Karpas-422 (cell line): Measurements from ENCODE around the gene DEDD2. TPM values are rescaled to one million over a fixed set of nuclear protein-coding genes. Genes with fewer than 3 reads are reported as not detected.
A peak's percentile ranks its signal among the peaks of the same experiment; 100 is the strongest.

Source experiments
- DNase-seq: peaks from one replicate; pipeline ENCODE4 v3.0.0-alpha.2; 2015
- H2AFZ ChIP-seq: fragments of 200-600 bp; sonication (generic); 2 replicates; pipeline ENCODE4 v1.6.1; 2014; ENCODE audit warnings: antibody characterized with exemption, low read length, mixed read lengths
- H3K27ac ChIP-seq: fragments of 200-600 bp; sonication (generic); 2 replicates; pipeline ENCODE4 v1.5.1; 2014; ENCODE audit warnings: mild to moderate bottlenecking, low read length, moderate library complexity
- H3K27me3 ChIP-seq: fragments of 200-600 bp; sonication (generic); 2 replicates; pipeline ENCODE4 v1.6.1; 2014; ENCODE audit warnings: low read length, mixed read lengths
- H3K36me3 ChIP-seq: fragments of 200-600 bp; sonication (generic); 2 replicates; pipeline ENCODE4 v1.6.1; 2014; ENCODE audit warnings: low read length, mixed read lengths; ENCODE audit not compliant: insufficient read depth
- H3K4me1 ChIP-seq: fragments of 200-600 bp; sonication (generic); 2 replicates; pipeline ENCODE4 v1.6.1; 2014; ENCODE audit warnings: mild to moderate bottlenecking, low read length, mixed read lengths
- H3K4me2 ChIP-seq: fragments of 200-600 bp; sonication (generic); 2 replicates; pipeline ENCODE4 v1.6.1; 2014; ENCODE audit warnings: low read length, low read depth, mild to moderate bottlenecking; ENCODE audit not compliant: poor library complexity, severe bottlenecking
- H3K4me3 ChIP-seq: fragments of 200-600 bp; sonication (generic); 2 replicates; pipeline ENCODE4 v1.5.1; 2014; ENCODE audit warnings: mild to moderate bottlenecking, antibody characterized with exemption, low read length, mixed read lengths
- H3K79me2 ChIP-seq: fragments of 200-600 bp; sonication (generic); 2 replicates; pipeline ENCODE4 v1.6.1; 2014; ENCODE audit warnings: mild to moderate bottlenecking, low read length, mixed read lengths
- H3K9ac ChIP-seq: fragments of 200-600 bp; sonication (generic); 2 replicates; pipeline ENCODE4 v1.6.0; 2014; ENCODE audit warnings: low read length
- H3K9me2 ChIP-seq: fragments of 200-600 bp; sonication (generic), shearing (Covaris generic); replicated peaks from 2 replicates; pipeline ENCODE4 v1.6.0; 2014; ENCODE audit warnings: mild to moderate bottlenecking, low read length, moderate library complexity; ENCODE audit not compliant: insufficient read depth
- H3K9me3 ChIP-seq: fragments of 300-700, 200-600 bp; sonication (generic); 2 replicates; pipeline ENCODE4 v1.6.1; 2014; ENCODE audit warnings: low read length, mixed read lengths
- H4K20me1 ChIP-seq: fragments of 200-600 bp; sonication (generic); 2 replicates; pipeline ENCODE4 v1.6.1; 2014; ENCODE audit warnings: mild to moderate bottlenecking, antibody characterized with exemption, low read length, low read depth; ENCODE audit not compliant: insufficient read depth
- total RNA-seq: library from RNA; depleted of rRNA; stranded (reverse); fragments of >200 nt; shearing (Covaris generic); gene quantifications from 2 replicates; pipeline ENCODE4 v1.2.3, GENCODE V29; 2014; ENCODE audit warnings: low replicate concordance

Gene DEDD2
- total RNA-seq, 1 experiment from 2014 or later, result 16.3 TPM

DNA sequence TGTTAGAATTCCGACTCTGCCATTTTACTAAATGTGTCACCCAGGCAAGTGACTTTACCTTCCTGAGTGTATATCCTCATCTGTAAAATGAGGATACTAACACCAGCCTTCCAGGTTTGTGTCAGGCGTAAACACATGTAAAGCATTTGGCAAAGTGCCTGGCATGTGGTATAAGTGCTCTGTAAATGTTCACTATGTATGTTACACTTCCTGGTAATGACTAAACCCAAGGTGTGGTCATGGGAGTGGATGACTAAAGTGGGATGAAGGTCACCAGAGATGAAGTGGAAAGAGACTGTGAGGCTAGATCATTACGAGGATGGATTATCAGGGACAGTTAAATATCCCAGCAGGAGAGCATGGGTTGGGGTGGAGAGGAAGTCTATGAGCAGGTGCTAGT, 25.6 kb downstream of the DEDD2 start:
- H3K79me2 ChIP-seq, result no peaks in the 10 kb centered on the region
- H4K20me1 ChIP-seq, result no peaks in the 10 kb centered on the region
- no peak for DNase-seq

DNA sequence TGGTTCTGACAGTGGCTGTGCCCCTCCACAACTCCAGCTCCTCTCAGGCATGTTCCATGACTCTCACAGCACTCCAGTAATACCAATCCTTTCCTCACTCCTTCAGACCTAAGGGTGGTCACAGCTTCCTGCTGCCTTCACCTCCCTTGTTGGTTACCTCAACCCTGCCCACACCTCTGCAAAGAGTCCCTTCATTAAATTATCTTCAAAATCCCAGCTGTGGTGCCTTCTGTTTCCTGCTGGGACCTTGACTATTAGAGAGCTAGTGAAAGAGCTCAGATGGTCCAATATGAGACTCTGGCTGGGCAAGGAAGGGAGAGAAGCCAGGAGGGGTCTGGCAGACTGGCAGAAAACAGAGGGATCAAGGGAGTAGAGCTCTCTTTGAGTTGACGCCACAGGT, 26.1 kb downstream of the DEDD2 start:
- H3K9me2 ChIP-seq, result no peaks in the 10 kb centered on the region
- no peak overlapping the region for H3K4me2 ChIP-seq
- H3K9ac ChIP-seq, result no peak overlapping the region
- no peak overlapping the region for H3K27ac ChIP-seq
- H3K79me2 ChIP-seq, result no peaks in the 10 kb centered on the region
- H3K36me3 ChIP-seq, result no peaks in the 10 kb centered on the region; the same call in 1 of the 2 replicates
- no peaks in the 10 kb centered on the region for H3K27me3 ChIP-seq
- no peak overlapping the region for H3K4me3 ChIP-seq
- H3K9me3 ChIP-seq, result peaks cover 5% of the 10 kb centered on the region
- H4K20me1 ChIP-seq, result no peaks in the 10 kb centered on the region
- no peak overlapping the region for H2AFZ ChIP-seq
- H3K4me1 ChIP-seq, result no peaks in the 10 kb centered on the region
- no peak for DNase-seq

More for the DNA sequence above, 25.6 kb downstream of the DEDD2 start:
- H3K9me3 ChIP-seq, result peaks cover 5% of the 10 kb centered on the region
- H3K36me3 ChIP-seq, result no peaks in the 10 kb centered on the region; the same call in 1 of the 2 replicates
- no peaks in the 10 kb centered on the region for H3K4me1 ChIP-seq
- no peaks in the 10 kb centered on the region for H3K27me3 ChIP-seq
- H3K4me2 ChIP-seq, result no peak overlapping the region
- no peaks in the 10 kb centered on the region for H3K9me2 ChIP-seq
- no peak overlapping the region for H2AFZ ChIP-seq
- H3K9ac ChIP-seq, result no peak overlapping the region
- H3K27ac ChIP-seq, result no peak overlapping the region
- no peak overlapping the region for H3K4me3 ChIP-seq

DNA sequence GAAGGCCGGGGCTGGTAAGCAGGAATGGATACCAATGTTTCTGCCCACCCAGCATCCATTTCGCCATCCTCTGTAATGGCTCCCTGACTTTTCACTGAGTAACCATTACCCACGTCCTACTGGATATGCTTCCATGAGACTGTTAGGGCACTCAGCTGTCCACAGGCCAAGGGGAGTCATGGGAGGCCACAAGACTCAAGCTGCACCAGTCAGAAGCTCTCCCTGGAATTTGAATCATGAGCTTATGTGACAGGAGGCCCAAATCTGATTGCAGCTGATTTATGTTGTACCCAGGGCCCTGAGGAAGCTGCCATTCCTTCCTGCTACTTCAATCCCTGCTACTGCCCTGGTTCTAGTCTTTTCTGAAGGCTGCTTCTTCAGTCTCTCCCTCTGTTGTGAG, 28.3 kb downstream of the DEDD2 start:
- no peaks in the 10 kb centered on the region for H3K27me3 ChIP-seq
- peaks cover 5% of the 10 kb centered on the region for H3K9me3 ChIP-seq
- DNase-seq, result no peak
- H3K27ac ChIP-seq, result no peak overlapping the region
- no peak overlapping the region for H3K9ac ChIP-seq
- no peak overlapping the region for H3K4me3 ChIP-seq
- no peaks in the 10 kb centered on the region; the same call in 1 of the 2 replicates for H3K36me3 ChIP-seq
- H4K20me1 ChIP-seq, result no peaks in the 10 kb centered on the region
- H3K4me2 ChIP-seq, result no peak overlapping the region
- H2AFZ ChIP-seq, result no peak overlapping the region
- H3K4me1 ChIP-seq, result peaks cover 1% of the 10 kb centered on the region
- H3K9me2 ChIP-seq, result no peaks in the 10 kb centered on the region
- no peaks in the 10 kb centered on the region for H3K79me2 ChIP-seq

DNA sequence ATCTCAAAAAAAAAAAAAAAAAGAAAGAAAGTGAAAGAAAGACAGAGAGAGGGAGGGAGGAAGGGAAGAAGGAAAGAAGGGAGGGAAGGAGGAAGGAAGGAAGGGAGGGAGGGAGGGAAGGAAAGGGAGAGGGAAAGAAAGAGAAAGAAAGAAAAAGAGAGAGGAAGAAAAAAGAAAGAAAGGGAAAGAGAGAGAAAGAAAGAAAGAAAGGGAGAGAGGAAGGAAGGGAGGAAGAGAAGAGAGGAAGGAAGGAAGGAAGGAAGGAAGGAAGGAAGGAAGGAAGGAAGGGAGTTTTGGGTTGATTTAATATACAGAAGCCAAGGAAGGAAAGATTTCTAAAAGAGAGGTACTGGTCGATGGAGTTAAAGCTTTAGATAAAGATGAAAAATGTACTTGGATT, 28.8 kb downstream of the DEDD2 start:
- H3K4me2 ChIP-seq, result no peak overlapping the region
- no peaks in the 10 kb centered on the region; the same call in 1 of the 2 replicates for H3K36me3 ChIP-seq
- H4K20me1 ChIP-seq, result no peaks in the 10 kb centered on the region
- no peaks in the 10 kb centered on the region for H3K27me3 ChIP-seq
- H3K4me3 ChIP-seq, result no peak overlapping the region
- no peaks in the 10 kb centered on the region for H3K79me2 ChIP-seq
- no peak overlapping the region for H2AFZ ChIP-seq
- H3K27ac ChIP-seq, result no peak overlapping the region
- H3K9me3 ChIP-seq, result peaks cover 4% of the 10 kb centered on the region
- H3K9ac ChIP-seq, result no peak overlapping the region
- peaks cover 6% of the 10 kb centered on the region for H3K4me1 ChIP-seq
- no peak for DNase-seq
- no peaks in the 10 kb centered on the region for H3K9me2 ChIP-seq

DNA sequence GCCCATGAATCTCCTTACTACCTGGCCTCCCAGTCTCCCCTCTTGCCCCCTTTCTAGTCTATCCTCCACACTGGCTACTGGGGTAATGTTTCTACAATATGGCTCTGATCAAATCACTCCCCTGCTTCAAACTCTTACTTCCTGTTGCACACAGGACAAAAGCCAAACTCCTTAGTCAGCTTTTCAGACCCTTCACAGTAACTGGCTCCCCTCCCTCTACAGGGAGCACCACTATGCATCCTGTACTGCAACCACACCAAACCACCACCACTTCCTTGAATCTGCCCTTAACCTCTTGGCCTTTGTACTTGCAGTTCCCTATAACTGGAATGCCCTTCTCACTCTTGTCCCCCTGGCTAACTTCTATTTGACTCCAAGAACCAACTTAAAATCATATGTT, 32.2 kb downstream of the DEDD2 start:
- H3K9me3 ChIP-seq, result no peaks in the 10 kb centered on the region
- no peaks in the 10 kb centered on the region for H3K27me3 ChIP-seq
- H3K4me1 ChIP-seq, result peaks cover 26% of the 10 kb centered on the region
- no peaks in the 10 kb centered on the region for H3K9me2 ChIP-seq
- H4K20me1 ChIP-seq, result no peaks in the 10 kb centered on the region
- H3K79me2 ChIP-seq, result no peaks in the 10 kb centered on the region
- H3K4me3 ChIP-seq, result no peak overlapping the region
- H2AFZ ChIP-seq, result no peak overlapping the region
- DNase-seq, result no peak
- H3K9ac ChIP-seq, result no peak overlapping the region
- H3K4me2 ChIP-seq, result no peak overlapping the region
- no peak overlapping the region for H3K27ac ChIP-seq
- no peaks in the 10 kb centered on the region for H3K36me3 ChIP-seq

DNA sequence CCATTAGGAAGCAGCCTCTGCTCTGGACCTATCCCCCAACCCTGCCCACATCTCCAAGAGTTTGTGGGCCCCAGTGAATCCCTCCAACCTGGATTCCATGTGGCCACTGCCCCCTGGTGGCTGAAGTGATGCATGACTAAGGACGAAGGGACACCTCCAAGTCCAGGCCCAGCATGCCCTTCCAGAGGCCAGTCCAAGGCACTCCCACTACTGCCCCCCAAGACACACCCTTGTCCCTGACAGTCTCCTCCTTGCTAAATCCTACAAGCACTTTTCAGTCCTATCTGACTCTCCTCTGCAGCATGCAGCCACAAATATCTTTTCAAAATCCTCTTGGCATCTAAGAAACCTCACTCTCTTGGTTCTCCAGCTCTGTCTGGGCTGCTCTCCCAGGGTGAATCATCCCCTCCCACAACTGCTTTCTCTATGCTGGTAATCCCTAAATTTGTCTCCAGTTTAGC, 33.0 kb downstream of the DEDD2 start:
- no peak overlapping the region for H3K4me3 ChIP-seq
- H3K9me2 ChIP-seq, result no peaks in the 10 kb centered on the region

DNA sequence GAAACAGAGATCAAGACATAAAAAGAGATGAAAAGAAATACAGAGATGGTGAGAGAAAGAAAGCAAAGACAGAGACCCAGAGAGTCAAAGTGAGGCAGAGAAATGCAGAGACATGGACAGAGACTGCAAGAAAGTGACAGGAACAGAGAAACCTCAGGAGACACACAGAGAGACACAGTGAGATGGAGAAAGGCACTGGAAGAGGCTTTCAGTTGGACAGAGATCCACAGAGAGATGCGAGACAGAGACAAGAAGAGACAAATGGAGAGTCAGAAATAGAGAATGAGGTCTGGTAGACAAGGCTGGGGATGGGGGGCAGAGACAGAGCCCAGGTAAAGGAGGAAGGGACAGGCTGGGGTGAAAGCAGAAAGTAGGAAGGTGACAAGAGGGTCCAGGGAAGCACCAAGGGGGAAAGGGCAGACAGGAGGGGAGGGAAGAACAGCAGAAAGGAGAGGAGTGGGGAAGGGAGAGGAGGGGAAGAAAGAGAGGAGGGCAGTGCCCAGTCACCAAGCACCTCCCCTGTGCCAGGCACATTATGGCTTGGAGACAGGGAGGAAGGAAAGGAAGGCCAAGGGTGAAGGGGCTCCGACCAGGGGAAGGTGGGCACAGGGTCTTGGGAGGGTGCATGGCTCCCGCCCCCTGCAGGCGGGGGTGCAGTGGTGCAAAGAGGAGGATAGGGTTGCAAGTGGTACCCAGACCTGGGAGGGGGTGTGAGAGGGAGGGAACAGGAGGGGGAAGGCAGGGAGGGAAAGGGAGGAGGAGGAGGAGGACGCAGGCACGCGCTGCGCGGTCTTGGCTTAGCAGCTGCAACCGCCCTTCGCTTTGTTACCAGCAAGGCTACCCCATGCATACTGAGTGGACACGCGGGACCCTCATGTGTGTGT, 38.4 kb downstream of the DEDD2 start:
- no peaks in the 10 kb centered on the region for H3K9me3 ChIP-seq
- H2AFZ ChIP-seq, result no peak overlapping the region
- no peaks in the 10 kb centered on the region for H3K36me3 ChIP-seq
- H3K27me3 ChIP-seq, result no peaks in the 10 kb centered on the region
- DNase-seq, result peak; percentile 68
- H4K20me1 ChIP-seq, result peaks cover 8% of the 10 kb centered on the region; the same call in 1 of the 2 replicates
- H3K4me3 ChIP-seq, result no peak overlapping the region
- no peaks in the 10 kb centered on the region for H3K79me2 ChIP-seq
- no peaks in the 10 kb centered on the region for H3K9me2 ChIP-seq
- H3K9ac ChIP-seq, result no peak overlapping the region
- no peak overlapping the region for H3K27ac ChIP-seq
- H3K4me1 ChIP-seq, result peaks cover 56% of the 10 kb centered on the region
- no peak overlapping the region for H3K4me2 ChIP-seq

More for the DNA sequence above, 33.0 kb downstream of the DEDD2 start:
- no peaks in the 10 kb centered on the region for H3K27me3 ChIP-seq
- H3K9me3 ChIP-seq, result no peaks in the 10 kb centered on the region
- H3K4me2 ChIP-seq, result no peak overlapping the region
- H2AFZ ChIP-seq, result no peak overlapping the region
- no peak overlapping the region for H3K9ac ChIP-seq
- H3K36me3 ChIP-seq, result no peaks in the 10 kb centered on the region
- DNase-seq, result peak; percentile 90
- H3K79me2 ChIP-seq, result no peaks in the 10 kb centered on the region
- H3K27ac ChIP-seq, result no peak overlapping the region
- H3K4me1 ChIP-seq, result peaks cover 26% of the 10 kb centered on the region
- H4K20me1 ChIP-seq, result no peaks in the 10 kb centered on the region

DNA sequence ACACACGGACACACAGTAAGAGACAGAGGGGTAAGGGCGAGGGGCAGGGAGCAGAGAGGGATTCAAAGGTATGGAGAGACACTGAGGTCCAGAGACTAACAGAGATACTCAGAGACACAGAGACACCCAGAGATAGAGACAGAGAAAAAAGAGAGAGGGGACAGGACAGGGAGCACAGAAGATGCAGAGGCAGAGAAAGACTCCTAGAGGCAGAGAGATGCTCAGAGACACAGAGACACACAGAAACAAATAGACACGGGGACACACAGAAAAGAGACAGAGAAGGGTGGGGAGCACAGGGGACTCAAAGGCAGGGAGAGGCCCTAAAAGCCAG, 39.8 kb downstream of the DEDD2 start:
- H3K4me2 ChIP-seq, result peak overlapping the region; percentile 97
- peaks cover 43% of the 10 kb centered on the region for H3K4me1 ChIP-seq
- H3K79me2 ChIP-seq, result no peaks in the 10 kb centered on the region
- peak overlapping the region; percentile 70 for H3K9ac ChIP-seq
- no peak for DNase-seq
- H3K36me3 ChIP-seq, result no peaks in the 10 kb centered on the region
- H3K9me2 ChIP-seq, result no peaks in the 10 kb centered on the region
- peaks cover 8% of the 10 kb centered on the region; the same call in 1 of the 2 replicates for H4K20me1 ChIP-seq
- peak overlapping the region; percentile 75 for H3K4me3 ChIP-seq
- no peak overlapping the region for H3K27ac ChIP-seq
- no peaks in the 10 kb centered on the region for H3K27me3 ChIP-seq
- no peak overlapping the region for H2AFZ ChIP-seq
- no peaks in the 10 kb centered on the region for H3K9me3 ChIP-seq
